Globus pallidus (tissue), 1 donor: ENCODE measurements around the gene SCARF2.
A peak's percentile ranks its signal among the peaks of the same experiment; 100 is the strongest.
"Not testable (repeated sequence)": the region's sequence is repeated elsewhere in the genome, so short reads cannot be mapped to it uniquely, and the experiment has no call there.

Source experiments
- DNase-seq: peaks from one replicate; pipeline ENCODE4 v3.0.0-alpha.2; 2015; ENCODE audit warnings: low spot score

The SCARF2 gene

GRCh38 chr22:20395181-20395906 is 42.3 kb downstream of the SCARF2 start:
- no peak for DNase-seq

- DNase-seq: peak; percentile 92
Observed at GRCh38 chr22:20393705-20394476, 43.7 kb downstream of the SCARF2 start, which contains the start of gene ZNF74. ZNF74 (plus strand) TSS chr22:20394151; CDS start chr22:20394629, 478 bp downstream.

DNA sequence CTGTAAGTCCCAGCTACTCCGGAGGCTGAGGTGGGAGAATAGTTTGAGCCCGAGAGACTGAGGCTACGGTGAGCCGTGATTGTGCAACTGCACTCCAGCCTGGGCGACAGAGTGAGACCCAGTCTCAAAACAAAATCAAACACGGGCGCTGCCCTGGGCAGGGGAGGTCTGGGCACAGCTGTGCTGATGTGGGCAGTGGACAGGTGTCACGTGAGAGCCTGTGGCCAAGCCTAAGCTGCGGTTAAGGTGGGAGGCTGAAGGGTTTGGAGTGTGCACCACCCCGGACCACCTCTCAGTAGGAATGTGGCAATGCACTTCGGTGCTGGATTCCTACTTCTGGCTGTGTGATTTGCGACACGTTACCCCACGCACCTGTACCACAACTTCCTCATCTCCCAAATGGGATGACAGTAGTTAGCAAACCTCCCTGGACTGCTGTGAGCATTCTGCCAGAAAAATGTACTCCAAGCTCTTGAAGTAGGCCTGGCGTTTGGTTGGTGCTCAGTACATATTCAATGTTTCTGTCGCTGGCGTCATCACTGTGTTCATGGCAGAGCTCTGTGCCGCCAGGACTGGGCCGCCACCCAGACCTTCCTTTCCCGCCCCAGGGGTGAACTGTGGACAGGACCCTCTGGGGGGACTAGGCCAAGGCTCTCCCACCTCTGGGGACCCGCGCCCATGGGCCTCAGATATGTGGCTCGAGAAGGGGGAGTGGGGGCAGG is 44.5 kb downstream of the SCARF2 start:
- DNase-seq: no peak

DNA sequence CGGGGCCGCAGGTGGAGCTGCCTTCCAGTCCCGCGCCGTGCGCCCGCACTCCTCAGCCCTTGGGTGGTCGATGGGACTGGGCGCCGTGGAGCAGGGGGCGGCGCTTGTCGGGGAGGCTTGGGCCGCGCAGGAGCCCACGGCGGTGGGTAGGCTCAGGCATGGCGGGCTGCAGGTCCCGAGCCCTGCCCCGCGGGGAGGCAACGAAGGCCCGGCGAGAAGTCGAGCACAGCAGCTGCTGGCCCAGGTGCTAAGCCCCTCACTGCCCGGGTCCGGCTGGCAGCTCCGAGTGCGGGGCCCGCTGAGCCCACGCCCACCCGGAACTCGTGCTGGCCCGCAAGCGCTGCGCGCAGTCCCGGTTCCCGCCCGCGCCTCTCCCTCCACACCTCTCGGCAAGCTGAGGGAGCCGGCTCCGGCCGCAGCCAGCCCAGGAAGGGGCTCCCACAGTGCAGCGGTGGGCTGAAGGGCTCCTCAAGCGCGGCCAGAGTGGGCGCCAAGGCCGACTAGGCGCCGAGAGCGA is 45.2 kb downstream of the SCARF2 start:
- not testable (repeated sequence) for DNase-seq

GRCh38 chr22:20391222-20391621 is 46.4 kb downstream of the SCARF2 start:
- DNase-seq: no peak

DNA sequence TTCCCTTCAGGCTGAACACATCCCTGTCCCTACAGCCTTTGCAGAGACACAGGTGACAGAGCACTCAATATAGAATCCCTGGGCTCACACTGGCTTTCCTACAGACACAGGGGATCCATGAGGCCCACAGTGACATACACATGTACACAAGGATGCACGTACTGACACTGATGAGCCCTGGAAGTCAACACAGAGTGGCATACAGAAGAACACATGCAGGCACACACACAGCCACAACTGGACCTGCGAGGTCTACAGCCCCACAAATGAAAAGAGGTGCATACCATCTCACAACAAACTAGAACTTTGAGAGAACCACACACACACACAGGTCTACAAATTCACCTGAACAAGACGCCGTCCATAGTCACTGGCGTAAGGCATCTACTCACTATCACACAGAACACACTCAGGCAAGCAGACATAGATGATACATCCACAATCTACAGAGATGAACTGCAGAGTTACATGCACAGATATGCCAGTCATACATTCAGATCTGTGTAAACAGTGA is 47.2 kb downstream of the SCARF2 start:
- no peak for DNase-seq

GRCh38 chr22:20389288-20389687 is 48.3 kb downstream of the SCARF2 start:
- DNase-seq: no peak

- no peak for DNase-seq
Observed at GRCh38 chr22:20388200-20388599, 49.4 kb downstream of the SCARF2 start.

DNA sequence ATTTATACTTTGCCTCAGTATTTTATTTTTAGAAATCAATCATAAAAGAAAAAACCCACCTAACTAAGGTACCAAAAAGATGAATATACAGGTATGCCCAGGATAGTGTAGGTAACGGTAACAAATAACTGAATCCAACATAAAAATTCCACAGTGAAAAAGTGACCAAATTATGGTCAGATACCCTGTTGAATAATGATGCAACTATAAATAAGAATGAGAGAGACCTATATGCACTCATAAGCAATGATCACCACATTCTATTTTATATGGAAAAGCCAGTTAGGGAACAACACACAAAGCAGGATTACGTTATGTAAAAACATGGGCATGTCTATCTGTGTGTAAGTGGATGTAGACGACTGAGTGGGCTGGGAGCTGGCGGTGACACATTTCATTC is 50.7 kb downstream of the SCARF2 start:
- DNase-seq: no peak

DNA sequence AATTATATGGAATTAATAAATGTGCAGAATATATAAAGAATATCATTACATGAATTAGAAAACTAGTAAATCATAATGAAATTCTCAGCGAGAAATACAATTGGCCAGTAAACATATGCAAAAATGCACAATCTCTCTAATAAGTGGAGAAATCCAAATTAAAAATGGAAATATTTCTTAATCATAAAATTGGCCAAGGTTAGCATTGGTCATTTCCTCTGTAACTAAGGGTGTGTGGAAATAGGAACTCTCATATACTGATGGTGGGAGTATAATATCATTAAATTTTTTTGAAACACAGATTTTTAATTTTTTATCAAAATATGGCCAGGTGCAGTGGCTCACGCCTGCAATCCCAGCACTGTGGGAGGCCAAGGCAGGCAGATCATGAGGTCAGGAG is 51.3 kb downstream of the SCARF2 start:
- DNase-seq: no peak

GRCh38 chr22:20384865-20385264 is 52.8 kb downstream of the SCARF2 start:
- no peak for DNase-seq

DNA sequence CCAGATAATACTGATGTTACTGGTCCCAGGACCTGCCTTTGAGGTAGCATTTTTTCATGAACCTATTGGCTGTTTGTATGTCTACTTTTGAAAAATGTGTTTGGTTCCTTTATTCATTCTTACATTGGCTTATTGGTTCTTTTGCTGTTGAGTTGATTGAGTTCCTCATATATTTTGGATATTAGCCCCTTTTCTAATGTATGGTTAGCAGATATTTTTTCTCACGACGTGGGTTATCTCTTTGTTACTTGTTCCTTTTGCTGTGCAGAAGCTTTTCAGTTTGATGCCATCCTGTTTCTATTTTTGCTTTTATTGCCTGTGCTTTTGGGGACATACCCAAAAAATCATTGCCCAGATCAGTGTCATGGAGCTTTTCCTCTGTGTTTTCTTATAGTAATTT is 53.5 kb downstream of the SCARF2 start:
- no peak for DNase-seq

- DNase-seq: no peak
Observed at GRCh38 chr22:20383538-20383937, 54.1 kb downstream of the SCARF2 start.

- no peak for DNase-seq
Observed at GRCh38 chr22:20380486-20380885, 57.1 kb downstream of the SCARF2 start.

DNA sequence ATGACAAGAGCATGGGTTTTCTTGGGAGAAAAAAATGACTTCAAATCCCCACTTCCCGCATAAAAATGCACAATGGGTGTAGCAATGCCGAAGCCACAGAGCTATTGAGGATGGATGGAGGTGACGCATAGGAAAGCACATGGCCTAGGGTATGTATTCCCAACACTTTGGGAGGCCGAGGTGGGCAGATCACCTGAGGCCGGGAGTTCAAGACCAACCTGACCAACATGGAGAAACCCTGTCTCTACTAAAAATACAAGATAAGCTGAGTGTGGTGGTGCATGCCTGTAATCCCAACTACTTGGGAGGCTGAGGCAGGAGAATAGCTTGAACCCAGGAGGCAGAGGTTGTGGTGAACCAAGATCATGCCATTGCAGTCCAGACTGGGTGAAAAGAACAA is 58.9 kb downstream of the SCARF2 start:
- not testable (repeated sequence) for DNase-seq

GRCh38 chr22:20378110-20378509 is 59.5 kb downstream of the SCARF2 start:
- DNase-seq: no peak

- DNase-seq: not testable (repeated sequence)
Observed at GRCh38 chr22:20376983-20377382, 60.6 kb downstream of the SCARF2 start.

DNA sequence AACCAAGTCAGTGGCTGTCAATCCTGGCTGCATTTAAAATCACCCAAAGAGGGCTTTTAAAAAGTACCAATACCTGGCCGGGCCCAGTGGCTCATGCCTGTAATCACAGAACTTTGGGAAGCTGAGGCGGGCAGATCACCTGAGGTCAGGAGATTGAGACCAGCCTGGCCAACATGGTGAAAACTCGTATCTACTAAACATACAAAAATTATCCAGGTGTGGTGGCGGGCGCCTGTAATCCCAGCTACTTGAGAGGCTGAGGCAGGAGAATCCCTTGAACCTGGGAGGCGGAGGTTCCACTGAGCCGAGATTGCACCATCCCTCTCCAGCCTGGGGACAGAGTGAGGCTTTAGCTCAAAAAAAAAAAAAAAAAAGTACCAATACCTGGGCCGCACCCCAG is 61.3 kb downstream of the SCARF2 start:
- DNase-seq: not testable (repeated sequence)
